NCI-H2171 (cell line): ENCODE measurements around the gene TEF.
A peak's percentile ranks its signal among the peaks of the same experiment; 100 is the strongest.

ENCODE experiments used
- DNase-seq: peaks from one replicate; lab custom pipeline; 2025; lab: John Stamatoyannopoulos, UW

The TEF gene

DNA sequence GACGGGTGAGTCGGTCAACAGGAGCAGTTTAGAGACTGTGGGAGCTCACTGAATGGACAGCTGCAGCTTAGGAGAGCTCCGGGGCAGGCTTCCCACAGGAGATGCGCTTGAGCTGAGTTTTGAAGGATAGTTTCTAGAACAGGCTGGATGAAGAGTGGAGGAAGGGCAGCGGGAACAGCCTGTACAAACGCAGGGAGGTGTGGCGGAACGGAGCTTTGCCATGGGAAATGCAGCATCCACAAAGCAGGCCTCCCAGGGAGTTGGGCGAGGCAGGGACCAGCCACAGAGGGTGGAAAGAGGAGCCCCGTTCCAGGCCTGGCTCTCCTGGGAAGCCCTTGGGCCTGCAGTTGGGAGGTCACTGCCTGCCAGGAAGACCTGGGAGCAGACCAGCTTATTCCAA lies 26.8 kb upstream of the TEF start:
- DNase-seq, result no peak

GRCh38 chr22:41355895-41356294 lies 25.8 kb upstream of the TEF start:
- DNase-seq, result no peak

DNA sequence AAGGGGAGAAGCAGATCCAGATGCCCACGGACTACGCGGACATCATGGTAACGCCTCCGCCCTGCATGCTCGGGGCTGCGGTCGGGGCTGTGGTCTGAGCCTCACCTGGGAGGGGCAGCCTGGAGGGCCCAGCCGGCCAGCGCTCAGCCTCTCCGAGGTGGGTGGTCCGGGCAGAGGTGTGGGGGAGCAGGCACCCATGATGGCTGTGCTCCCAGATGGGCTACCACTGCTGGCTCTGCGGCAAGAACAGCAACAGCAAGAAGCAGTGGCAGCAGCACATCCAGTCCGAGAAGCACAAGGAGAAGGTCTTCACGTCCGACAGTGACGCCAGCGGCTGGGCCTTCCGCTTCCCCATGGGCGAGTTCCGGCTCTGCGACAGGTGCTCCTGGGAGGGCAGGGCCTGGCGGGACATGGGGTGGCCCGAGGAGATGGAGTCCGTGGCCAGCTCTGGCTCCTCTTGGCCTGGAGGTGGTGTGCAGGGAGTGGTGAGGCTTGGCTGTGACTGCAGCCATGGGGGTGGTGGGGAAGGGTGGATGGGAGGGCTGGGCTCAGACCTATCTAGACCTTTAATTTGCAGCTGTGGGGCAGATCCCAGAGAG lies 25.2 kb upstream of the TEF start:
- no peak for DNase-seq

GRCh38 chr22:41357191-41357590 lies 24.6 kb upstream of the TEF start:
- no peak for DNase-seq

DNA sequence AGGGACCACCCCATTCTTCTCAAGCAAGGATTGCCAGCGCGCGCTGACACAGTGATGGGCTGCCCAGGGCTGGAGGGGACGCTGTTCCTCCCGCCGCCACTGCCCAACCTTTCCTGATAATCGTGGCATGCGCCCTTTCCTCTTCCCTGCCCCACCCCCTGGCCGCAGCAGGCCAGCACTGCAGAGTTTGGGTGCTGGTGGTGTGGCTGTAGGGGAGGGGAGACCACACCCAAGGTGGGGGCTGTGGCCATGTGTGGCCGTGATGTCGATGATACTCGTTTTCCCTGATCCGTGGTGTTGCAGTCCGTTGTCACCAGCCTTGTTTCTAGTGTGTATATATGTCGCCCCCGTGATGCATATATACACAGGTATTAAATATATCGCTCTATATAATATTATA lies 22.8 kb upstream of the TEF start:
- DNase-seq, result no peak

- no peak for DNase-seq
Observed at GRCh38 chr22:41359376-41359775, 22.4 kb upstream of the TEF start.

- no peak for DNase-seq
Observed at GRCh38 chr22:41360126-41360525, 21.6 kb upstream of the TEF start.

DNA sequence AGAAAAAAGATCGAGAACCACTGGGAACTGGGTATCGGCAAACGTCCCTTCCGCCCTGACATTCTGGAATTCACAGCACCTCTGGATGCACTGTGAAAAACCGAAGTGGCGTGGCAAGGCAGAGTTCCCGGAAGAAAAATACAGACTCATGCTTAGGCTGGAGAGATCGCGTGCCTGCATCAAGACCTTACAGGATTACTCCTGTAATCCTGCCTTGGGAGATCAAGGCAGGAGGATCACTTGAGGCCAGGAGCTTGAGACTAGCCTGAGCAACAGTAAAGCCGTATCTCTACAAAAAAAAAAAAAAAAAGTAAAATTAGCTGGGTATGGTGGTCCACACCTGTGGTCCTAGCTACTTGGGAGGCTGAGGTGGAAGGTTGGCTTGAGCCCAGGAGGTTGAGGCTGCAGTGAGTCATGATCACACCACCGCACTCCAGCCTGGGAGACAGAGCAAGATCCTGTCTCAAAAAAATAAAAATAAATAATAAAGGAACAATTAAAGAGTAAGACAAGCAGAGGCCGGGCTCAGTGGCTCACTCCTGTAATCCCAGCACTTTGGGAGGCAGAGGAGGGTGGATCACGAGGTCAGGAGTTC lies 19.9 kb upstream of the TEF start:
- DNase-seq, result no peak

- DNase-seq, result no peak
Observed at GRCh38 chr22:41362615-41363014, 19.1 kb upstream of the TEF start.

GRCh38 chr22:41364233-41364632 lies 17.5 kb upstream of the TEF start:
- no peak for DNase-seq

DNA sequence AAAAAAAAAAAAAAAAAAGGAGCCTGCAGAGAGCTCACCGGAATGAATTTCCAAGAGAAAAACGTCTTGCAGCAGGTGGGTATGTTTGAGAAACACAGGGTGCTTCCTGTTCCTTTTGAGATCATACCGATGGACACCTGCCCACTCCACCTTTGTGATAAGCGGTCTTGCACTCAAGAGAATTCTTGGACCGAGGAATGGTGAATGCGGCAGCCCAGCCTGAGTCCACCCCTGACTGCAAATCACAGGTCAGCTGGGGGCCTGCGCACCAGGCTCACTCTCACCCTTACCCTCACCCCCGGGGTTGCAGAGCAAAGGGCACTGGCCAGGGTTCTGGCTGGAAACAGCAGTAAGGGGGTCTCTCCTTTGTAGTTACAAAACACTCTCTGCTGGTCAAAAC lies 16.8 kb upstream of the TEF start:
- no peak for DNase-seq

GRCh38 chr22:41365425-41365824 lies 16.3 kb upstream of the TEF start:
- DNase-seq, result no peak

DNA sequence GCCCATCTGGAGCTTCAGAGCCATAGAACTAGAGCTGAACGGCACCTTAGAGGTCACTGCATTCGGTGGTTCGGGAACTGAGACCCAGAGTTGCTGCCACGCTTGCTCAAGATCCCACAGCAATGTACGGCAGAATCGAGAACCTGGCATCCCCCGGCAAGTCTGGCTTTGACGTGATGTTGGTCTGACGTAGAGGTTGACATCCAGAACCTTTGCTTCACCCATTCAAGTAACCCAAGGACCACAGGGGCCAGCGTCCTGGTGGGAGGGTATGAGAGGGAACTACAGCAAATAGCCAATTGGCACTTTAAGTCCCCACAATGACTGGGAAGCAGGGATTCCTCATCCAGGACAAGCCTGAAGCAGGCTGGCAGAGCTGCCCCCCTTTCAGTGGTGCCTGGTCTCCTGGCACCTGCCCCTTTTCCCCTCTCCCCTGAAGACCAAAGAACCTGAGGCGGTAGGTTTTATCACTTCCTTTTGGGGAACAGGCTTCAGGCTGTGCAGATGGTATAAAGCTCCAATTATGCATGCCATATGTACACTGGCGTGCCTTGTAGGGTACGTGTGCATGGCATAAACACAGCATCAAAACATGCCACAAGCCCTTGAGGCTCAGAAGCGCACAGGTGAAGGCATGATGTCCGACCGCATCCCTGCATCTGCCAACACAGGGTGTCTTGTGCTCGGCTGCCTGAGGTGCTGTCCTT lies 15.3 kb upstream of the TEF start:
- DNase-seq, result peak; percentile 76

- peak; percentile 81 for DNase-seq
Observed at GRCh38 chr22:41367039-41367679, 14.6 kb upstream of the TEF start.

DNA sequence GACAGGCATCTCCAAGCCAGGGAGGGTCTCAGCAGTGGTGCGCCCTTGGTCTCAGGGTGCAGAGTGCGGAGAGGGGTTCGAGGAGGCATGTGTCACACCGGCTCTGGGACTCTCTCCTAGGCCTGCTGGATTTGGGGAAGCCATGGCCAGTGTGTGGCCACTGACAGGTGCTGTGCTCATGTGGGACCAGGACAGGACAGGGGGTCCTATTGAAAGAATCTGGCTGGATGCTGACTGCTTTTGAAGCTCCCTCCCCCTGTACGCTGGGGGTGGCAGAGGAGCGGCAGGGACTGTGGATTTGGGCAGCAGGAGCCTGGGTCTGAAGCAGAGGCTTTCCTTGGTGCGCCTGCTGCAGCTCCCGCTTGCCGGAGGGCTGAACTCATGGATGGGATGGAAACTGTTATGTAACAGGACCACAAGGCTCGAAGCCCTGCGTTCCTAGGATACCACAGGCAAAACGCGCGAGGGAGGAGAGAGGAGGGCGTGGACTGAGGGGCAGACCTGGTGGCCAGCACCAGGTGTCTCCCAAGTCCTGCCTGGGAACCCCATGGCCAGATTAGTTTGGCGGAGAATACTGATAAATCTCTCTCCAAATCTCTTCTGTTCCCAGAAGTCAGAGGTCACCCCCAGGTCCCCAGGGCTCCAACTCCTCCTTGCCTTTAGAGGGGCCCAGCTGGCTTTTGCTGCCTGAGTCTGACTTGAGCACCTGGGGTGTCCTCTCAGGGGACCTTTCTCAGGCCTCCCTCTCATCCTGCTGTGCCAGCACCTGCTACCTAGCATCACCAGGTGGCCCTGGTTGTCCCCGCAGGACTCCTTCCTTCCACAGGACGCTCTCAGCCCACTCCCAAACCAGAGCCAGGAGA lies 13.8 kb upstream of the TEF start:
- peak; percentile 70 for DNase-seq

DNA sequence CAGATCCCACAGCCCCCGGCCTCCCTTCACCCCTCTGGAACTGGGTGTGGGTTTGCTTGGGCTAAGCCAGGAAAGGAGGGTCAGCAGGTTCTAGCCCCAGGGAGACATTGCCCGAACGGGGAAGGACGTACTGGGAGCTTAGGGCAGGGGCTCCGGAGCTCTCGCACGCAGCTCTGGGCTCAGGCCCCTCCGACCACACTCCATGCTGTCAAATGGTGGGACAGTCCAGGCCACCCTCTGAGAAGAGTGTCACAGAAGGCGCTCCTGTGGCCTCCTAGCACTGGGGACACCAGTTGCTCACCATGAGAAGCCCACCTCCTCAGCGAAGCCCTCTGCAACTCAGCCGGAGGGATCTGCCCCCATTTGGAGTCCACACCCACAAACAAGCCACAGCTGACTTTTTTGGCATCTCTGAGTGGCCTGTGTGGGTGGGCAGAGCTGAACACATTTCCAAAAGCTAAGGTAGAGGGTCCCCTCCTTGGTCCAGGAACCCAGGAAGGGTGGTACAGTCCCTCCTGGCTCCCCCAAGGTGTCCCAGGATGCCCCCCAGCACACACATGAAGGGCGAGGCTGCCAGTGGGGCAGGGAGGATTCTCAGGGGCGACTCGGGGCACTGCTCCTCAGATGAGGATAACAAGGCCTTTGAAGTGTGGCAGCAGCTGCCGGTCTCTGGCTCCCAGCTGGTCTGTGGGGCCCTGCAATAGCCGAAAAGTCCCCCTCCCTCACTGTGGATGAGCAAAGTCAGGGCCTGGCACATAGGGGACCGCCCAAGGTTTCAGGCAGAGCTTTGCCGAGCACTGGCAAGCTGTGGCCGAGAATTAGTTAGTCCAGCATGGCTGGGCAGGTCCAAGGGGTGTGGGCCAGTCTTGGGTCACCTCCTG lies 13.0 kb upstream of the TEF start:
- DNase-seq, result peak; percentile 74

DNA sequence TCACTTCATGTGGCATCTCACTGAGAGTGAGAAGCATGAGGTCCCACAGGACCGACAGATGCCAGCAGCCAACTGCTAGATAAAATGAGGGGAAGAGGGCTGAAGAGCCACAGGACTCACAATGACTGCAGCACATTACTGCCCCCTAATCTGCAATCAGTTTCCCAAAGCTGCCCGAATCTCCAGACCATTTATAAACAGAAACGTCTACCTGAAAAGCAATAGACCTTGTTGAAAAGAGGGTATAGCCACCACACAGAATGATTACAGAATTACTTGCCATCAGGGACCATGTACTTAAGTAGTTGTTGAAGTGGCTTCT lies 12.4 kb upstream of the TEF start:
- DNase-seq, result peak; percentile 74

GRCh38 chr22:41369837-41370236 lies 11.9 kb upstream of the TEF start:
- no peak for DNase-seq

- no peak for DNase-seq
Observed at GRCh38 chr22:41377846-41378245, 3.9 kb upstream of the TEF start.

GRCh38 chr22:41380993-41381328 lies 781 bp upstream of the TEF start:
- no peak for DNase-seq

DNA sequence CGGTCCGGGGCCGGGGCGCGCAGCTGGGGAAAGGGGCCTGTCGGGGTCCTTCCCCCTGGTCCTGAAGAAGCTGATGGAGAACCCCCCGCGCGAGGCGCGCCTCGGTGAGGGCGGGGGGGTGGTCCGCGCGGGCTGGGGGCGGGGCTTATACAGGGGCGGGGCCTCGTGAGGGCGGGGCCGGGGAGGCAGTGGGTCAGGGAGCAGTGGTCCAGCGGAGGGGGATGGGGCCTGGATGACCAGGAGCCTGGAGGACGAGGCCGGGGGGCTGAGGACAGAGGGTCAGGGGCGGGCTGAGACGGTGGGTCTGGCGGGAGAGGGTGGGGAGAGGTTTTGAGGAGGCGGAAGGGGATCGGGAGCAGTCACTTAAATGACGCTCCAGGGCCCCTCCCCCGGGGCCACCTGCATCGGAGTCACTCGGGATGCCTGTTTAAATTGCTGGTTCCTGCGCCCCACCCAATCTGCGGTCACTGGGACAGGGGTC lies 396 bp downstream of the TEF start:
- peak; percentile 78 for DNase-seq
